HepG2 (cell line): ENCODE measurements around the gene NDRG3. TPM values are rescaled to one million over a fixed set of nuclear protein-coding genes. Genes with fewer than 3 reads are reported as not detected.

ENCODE experiments used
- AFF4 ChIP-seq: sonication (generic); formaldehyde crosslinking; IDR thresholded peaks from 2 replicates; pipeline ENCODE4 v1.4.0; 2020; ENCODE audit warnings: missing genetic modification reagents
- BCL6 ChIP-seq: IDR thresholded peaks from 2 replicates; pipeline ENCODE4 v1.6.1; 2016; ENCODE audit warnings: missing genetic modification reagents, missing compliant biosample characterization
- DNMT3B ChIP-seq: conservative IDR thresholded peaks from 2 replicates; pipeline ENCODE4 v1.6.1; 2016; ENCODE audit warnings: missing biosample characterization, control low read depth
- FOXO1 ChIP-seq: sonication (generic); formaldehyde crosslinking; IDR thresholded peaks from 2 replicates; pipeline ENCODE4 v1.4.0; 2020; ENCODE audit warnings: missing genetic modification reagents
- GMEB2 ChIP-seq: IDR thresholded peaks from 2 replicates; pipeline ENCODE4 v1.6.1; 2016; ENCODE audit warnings: missing biosample characterization, missing genetic modification reagents, low read depth
- KLF9 ChIP-seq: IDR thresholded peaks from 2 replicates; pipeline ENCODE4 v1.6.1; 2016; ENCODE audit warnings: low read depth
- MIER2 ChIP-seq: IDR thresholded peaks from 2 replicates; pipeline ENCODE4 v1.6.1; 2016; ENCODE audit warnings: missing biosample characterization, missing genetic modification reagents
- NRL ChIP-seq: sonication (generic); formaldehyde crosslinking; IDR thresholded peaks from 2 replicates; pipeline ENCODE4 v1.5.0; 2020; ENCODE audit warnings: missing genetic modification reagents, mild to moderate bottlenecking, moderate library complexity, borderline replicate concordance
- PAF1 ChIP-seq: IDR thresholded peaks from 2 replicates; pipeline ENCODE4 v1.6.1; 2016; ENCODE audit warnings: missing genetic modification reagents, missing compliant biosample characterization
- TEAD2 ChIP-seq: sonication (generic); formaldehyde crosslinking; IDR thresholded peaks from 2 replicates; pipeline ENCODE4 v1.9.0; 2021; ENCODE audit warnings: missing genetic modification reagents
- ZBTB1 ChIP-seq: sonication (generic); formaldehyde crosslinking; IDR thresholded peaks from 2 replicates; pipeline ENCODE4 v1.4.0; 2020; ENCODE audit warnings: missing genetic modification reagents, borderline replicate concordance
- ZBTB4 ChIP-seq: sonication (generic); formaldehyde crosslinking; IDR thresholded peaks from 2 replicates; pipeline ENCODE4 v1.4.0; 2020; ENCODE audit warnings: missing genetic modification reagents, mild to moderate bottlenecking, borderline replicate concordance
- ZBTB7A ChIP-seq: sonication (generic); formaldehyde crosslinking; IDR thresholded peaks from 2 replicates; pipeline ENCODE4 v1.8.0; 2022; ENCODE audit warnings: mild to moderate bottlenecking, missing genetic modification reagents
- ZNF543 ChIP-seq: sonication (generic); formaldehyde crosslinking; IDR thresholded peaks from 2 replicates; pipeline ENCODE4 v1.4.0; 2020; ENCODE audit warnings: mild to moderate bottlenecking, missing genetic modification reagents
- ZNF607 ChIP-seq: sonication (generic); formaldehyde crosslinking; IDR thresholded peaks from 2 replicates; pipeline ENCODE4 v1.5.1; 2020; ENCODE audit warnings: missing genetic modification reagents, mild to moderate bottlenecking, borderline replicate concordance
- ZNF614 ChIP-seq: IDR thresholded peaks from 2 replicates; pipeline ENCODE4 v1.6.1; 2018; ENCODE audit warnings: missing biosample characterization, missing genetic modification reagents, inconsistent platforms, borderline replicate concordance
- polyA plus RNA-seq, 8 experiments: library from polyadenylated mRNA; depleted of rRNA in 3 of 8; stranded (reverse) in 7 of 8; unstranded in 1 of 8; fragments of >200 nt; fragmentation: Illumina TruSeq in 4 of 8; extraction: Trizol in 4 of 8; gene quantifications; 2 replicates each; pipeline versions ENCODE4 v1.2.1 to v1.2.3, GENCODE V29; 2011 to 2016; ENCODE audit warnings: low read depth in 4 of 8, missing spikeins in 1 of 8, mixed read lengths in 1 of 8; ENCODE audit not compliant: insufficient read depth in 1 of 8
- total RNA-seq, 5 experiments: library from RNA; depleted of rRNA; stranded (reverse); fragments of >200 nt; fragmentation: Illumina TruSeq; extraction: Trizol; gene quantifications; 2 replicates each; pipeline ENCODE4 v1.2.3, GENCODE V29; 2016; ENCODE audit warnings: low read depth in 1 of 5
- TF ChIP-seq, protein P1 (sequence below): sonication (generic); formaldehyde crosslinking; IDR thresholded peaks from 2 replicates; pipeline ENCODE4 v1.5.1; 2020; ENCODE audit warnings: mild to moderate bottlenecking, missing genetic modification reagents

The NDRG3 gene
- total and polyA plus RNA-seq, 2 of the 13 experiments (the other 11 are each of a cell fraction or from before 2014, with no cell fraction given) = 36.0 to 40.5 TPM

DNA sequence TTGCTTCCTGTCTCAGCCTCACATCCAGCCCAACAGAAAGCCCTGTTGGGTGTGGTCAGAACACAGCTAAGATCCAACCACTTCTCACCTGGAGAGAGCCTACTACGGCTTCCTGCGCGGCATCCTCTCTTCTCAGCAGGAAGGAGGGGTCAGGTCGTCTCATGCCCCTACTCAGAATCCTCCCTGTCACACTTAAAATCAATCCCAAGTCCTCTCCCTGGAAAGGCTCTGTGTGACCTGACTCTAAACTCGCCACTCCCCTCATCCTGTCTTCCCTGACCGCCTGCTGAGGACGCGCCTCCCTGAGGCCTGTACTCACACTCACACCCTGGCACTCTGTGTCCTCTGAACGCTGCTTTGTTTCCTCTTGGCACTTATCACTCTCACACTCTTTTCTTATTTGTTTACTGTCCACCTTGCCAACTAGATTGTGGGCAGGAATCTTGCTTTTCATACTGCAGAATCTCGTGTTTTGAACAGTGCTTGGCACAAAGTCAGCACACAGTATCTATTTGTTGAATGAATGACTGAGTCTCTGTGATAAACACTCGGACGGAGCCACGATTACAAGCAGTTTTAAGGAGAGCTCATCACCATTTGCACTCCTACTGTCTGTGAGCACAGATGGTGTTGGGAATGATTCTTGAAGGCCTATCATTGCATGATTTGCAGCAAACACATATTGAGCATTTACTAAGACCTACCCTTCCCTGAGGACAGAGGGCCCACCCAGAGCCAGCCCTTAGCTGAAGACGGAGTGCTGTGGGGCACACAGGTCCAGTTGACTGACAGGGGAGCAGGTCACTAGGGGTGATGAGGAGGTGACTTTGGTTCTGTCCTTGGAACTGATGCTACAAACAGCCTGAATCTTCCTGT lies 121.6 kb downstream of the NDRG3 start (continued):
- TF ChIP-seq FOXO1 (no peak), ZNF614 (CRISPR knock-in tag) (0 out of 2 replicates have a peak, but pooled peaks have one; percentile 37), ZBTB4 (CRISPR knock-in tag) (no peak), DNMT3B (no peak), ZNF543 (CRISPR knock-in tag) (no peak), ZNF607 (CRISPR knock-in tag) (no peak), KLF9 (no peak), BCL6 (0 out of 2 replicates have a peak, but pooled peaks have one; percentile 6), PAF1 (no peak), AFF4 (CRISPR knock-in tag) (no peak; the same call in 1 of the 2 replicates), MIER2 (peak; percentile 40; the same call in 1 of the 2 replicates), GMEB2 (no peak), ZBTB1 (CRISPR knock-in tag) (no peak), ZBTB7A (CRISPR knock-in tag) (no peak), TEAD2 (CRISPR knock-in tag) (no peak), NRL (CRISPR knock-in tag) (0 out of 2 replicates have a peak, but pooled peaks have one; percentile 23)
- TF ChIP-seq, protein P1, sequence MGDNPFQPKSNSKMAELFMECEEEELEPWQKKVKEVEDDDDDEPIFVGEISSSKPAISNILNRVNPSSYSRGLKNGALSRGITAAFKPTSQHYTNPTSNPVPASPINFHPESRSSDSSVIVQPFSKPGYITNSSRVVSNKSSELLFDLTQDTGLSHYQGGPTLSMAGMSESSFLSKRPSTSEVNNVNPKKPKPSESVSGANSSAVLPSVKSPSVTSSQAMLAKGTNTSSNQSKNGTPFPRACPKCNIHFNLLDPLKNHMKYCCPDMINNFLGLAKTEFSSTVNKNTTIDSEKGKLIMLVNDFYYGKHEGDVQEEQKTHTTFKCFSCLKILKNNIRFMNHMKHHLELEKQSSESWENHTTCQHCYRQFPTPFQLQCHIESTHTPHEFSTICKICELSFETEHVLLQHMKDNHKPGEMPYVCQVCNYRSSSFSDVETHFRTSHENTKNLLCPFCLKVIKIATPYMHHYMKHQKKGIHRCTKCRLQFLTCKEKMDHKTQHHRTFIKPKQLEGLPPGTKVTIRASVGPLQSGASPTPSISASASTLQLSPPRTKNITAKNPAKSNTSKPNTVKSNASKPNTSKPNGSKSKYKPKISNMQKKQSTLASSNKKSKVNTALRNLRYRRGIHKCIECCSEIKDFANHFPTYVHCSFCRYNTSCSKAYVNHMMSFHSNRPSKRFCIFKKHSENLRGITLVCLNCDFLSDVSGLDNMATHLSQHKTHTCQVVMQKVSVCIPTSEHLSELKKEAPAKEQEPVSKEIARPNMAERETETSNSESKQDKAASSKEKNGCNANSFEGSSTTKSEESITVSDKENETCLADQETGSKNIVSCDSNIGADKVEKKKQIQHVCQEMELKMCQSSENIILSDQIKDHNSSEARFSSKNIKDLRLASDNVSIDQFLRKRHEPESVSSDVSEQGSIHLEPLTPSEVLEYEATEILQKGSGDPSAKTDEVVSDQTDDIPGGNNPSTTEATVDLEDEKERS (CRISPR knock-in tag) = no peak
